K562 (cell line): ENCODE measurements around the gene SLCO1B1.

Source experiments
- HDAC2 ChIP-seq: fragments of 450-650 bp; IDR thresholded peaks from 2 replicates; pipeline ENCODE4 v1.6.1; 2016; ENCODE audit warnings: mild to moderate bottlenecking
- HSF4 ChIP-seq: fragments of 250-450 bp; sonication (Bioruptor Pico); IDR thresholded peaks from 2 replicates; pipeline ENCODE4 v2.1.2; 2022; ENCODE audit warnings: mild to moderate bottlenecking, moderate library complexity, borderline replicate concordance
- POLR2AphosphoS5 ChIP-seq: IDR thresholded peaks from 2 replicates; pipeline ENCODE4 v1.6.1; 2011; ENCODE audit warnings: mild to moderate bottlenecking, low read depth, low read length, moderate library complexity; ENCODE audit not compliant: control insufficient read depth, insufficient read depth
- SETDB1 ChIP-seq: IDR thresholded peaks from one replicate; pipeline ENCODE4 v1.6.1; 2012; ENCODE audit warnings: low read length, control low read depth, inconsistent platforms
- USF1 ChIP-seq: sonication (generic); formaldehyde crosslinking; IDR thresholded peaks from 2 replicates; pipeline ENCODE4 v1.9.0; 2022; ENCODE audit warnings: mild to moderate bottlenecking, missing genetic modification reagents
- ZNF274 ChIP-seq: IDR thresholded peaks from 2 replicates; pipeline ENCODE4 v1.6.1; 2011; ENCODE audit warnings: low read depth, mild to moderate bottlenecking, low read length, moderate library complexity, borderline replicate concordance

DNA sequence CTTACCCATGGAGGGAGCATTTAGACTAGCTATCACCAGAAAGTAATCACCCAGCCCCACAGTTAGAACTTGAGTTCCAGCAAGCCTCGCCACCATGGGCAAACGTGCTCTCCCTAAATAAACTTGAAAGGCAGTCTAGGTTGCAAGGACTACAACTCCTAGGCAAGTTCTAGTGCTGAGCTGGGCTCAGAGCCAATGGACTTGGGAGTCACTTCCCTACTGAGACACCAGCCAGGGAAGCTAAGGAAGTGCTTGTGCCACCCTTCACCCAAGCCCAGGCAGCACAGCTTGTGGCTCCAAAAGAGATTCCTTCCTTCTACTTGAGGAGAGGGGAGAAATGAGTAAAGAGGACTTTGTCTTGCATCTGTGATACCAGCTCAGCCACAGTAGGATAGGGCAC lies 145.8 kb downstream of the SLCO1B1 start:
- TF ChIP-seq USF1 (CRISPR knock-in tag) (no peak), ZNF274 (no peak), SETDB1 (no peak), HSF4 (CRISPR knock-in tag) (no peak), POLR2AphosphoS5 (no peak), HDAC2 (no peak)
